KOPT-K1 (cell line): ENCODE measurements around the gene AGBL4.

Experiments
- H3K27ac ChIP-seq: fragments of 200-600 bp; sonication (generic); 2 replicates; pipeline ENCODE4 v1.5.1; 2016; ENCODE audit warnings: antibody characterized with exemption, mild to moderate bottlenecking, low read depth, low read length; ENCODE audit not compliant: poor library complexity, severe bottlenecking
- H3K36me3 ChIP-seq: fragments of 200-600 bp; sonication (generic); 2 replicates; pipeline ENCODE4 v1.5.1; 2017; ENCODE audit warnings: antibody characterized with exemption, mild to moderate bottlenecking, low read length, moderate library complexity; ENCODE audit not compliant: insufficient read depth
- H3K9me3 ChIP-seq: fragments of 200-600 bp; sonication (generic); 2 replicates; pipeline ENCODE4 v1.5.1; 2017; ENCODE audit warnings: antibody characterized with exemption, low read length, mild to moderate bottlenecking; ENCODE audit not compliant: insufficient read depth, poor library complexity, severe bottlenecking

AGBL4 gene

DNA sequence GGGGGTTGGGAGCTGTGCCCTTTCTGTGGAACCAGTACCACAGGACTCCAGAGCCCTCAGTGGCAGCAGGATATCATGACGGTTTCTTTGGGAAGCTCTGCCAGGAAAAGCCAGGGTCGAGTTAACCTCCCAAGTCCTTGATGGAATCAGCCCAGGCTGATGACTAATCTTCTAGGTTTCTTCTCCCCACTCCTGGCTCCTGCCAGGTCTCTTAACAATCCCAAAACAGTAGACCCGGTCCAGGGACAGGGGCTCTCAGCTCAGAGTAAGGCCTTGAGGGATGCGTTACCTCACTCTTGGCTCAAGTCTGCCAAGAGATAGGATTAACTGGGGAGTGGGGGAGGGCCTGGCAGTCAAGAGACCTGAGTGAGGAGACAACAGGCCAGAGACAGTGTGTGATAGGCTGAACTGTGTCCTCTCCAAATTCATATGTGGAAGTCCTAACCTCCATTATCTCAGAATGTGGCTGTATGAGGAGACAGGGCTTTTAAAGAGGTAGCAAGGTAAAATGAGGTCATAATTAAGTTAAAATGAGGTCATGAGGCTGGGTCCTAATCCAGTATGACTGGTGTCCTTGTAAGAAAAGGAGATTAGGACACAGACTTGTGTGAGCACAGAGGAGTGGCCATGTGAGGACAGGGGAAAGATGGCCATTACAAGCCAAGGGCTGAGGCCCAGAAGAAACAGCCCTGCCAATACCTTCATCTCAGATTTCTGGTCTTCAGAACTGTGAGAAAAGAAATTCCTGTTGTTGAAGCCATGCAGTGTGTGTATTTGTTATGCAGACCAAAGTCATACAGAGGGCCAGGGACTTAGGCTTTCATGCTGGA is 1342.1 kb downstream of the AGBL4 start:
- H3K9me3 ChIP-seq = no peaks in the 10 kb centered on the region
- no peak overlapping the region for H3K27ac ChIP-seq
- no peaks in the 10 kb centered on the region for H3K36me3 ChIP-seq

DNA sequence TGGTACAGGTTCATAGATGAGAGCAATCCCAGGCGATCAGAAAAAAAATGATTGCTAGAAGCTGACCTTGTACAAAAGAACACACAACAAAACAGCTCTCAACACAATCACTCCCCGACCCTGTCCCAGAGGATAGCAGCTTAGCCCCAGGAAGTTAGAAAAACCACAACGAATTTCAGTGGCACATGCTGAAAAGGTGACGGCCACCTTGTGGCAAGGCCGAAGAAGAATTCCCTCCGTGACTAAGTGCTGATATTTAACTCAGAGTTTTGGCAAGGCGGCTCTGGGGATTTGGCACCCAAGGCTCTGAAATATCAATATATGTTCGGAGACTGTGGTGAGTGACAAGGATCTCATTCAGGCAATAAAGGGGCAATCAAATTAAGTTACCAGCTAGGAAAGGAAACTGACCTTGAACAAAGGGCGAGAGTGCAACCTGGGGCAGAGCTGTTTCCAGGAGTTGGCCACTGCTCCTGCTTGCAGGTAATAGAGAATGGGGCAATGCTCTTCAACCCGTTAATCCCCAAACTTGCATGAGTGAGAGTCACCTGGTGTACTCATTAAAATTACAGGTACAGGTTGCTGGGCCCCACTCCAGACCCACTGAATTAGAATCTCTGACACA is 1343.2 kb downstream of the AGBL4 start:
- H3K36me3 ChIP-seq = no peaks in the 10 kb centered on the region
- H3K9me3 ChIP-seq = no peaks in the 10 kb centered on the region
- no peak overlapping the region for H3K27ac ChIP-seq

GRCh38 chr1:48679859-48680258 is 1343.9 kb downstream of the AGBL4 start:
- Histone ChIP-seq H3K36me3 (no peaks in the 10 kb centered on the region), H3K9me3 (no peaks in the 10 kb centered on the region), H3K27ac (no peak overlapping the region)

GRCh38 chr1:48678710-48679505 is 1344.8 kb downstream of the AGBL4 start:
- Histone ChIP-seq H3K9me3 (no peaks in the 10 kb centered on the region), H3K36me3 (no peaks in the 10 kb centered on the region)

GRCh38 chr1:48677306-48678287 is 1346.2 kb downstream of the AGBL4 start:
- H3K9me3 ChIP-seq = no peaks in the 10 kb centered on the region
- no peaks in the 10 kb centered on the region for H3K36me3 ChIP-seq
- no peak overlapping the region for H3K27ac ChIP-seq

More at GRCh38 chr1:48678710-48679505, 1344.8 kb downstream of the AGBL4 start:
- H3K27ac ChIP-seq = no peak overlapping the region

DNA sequence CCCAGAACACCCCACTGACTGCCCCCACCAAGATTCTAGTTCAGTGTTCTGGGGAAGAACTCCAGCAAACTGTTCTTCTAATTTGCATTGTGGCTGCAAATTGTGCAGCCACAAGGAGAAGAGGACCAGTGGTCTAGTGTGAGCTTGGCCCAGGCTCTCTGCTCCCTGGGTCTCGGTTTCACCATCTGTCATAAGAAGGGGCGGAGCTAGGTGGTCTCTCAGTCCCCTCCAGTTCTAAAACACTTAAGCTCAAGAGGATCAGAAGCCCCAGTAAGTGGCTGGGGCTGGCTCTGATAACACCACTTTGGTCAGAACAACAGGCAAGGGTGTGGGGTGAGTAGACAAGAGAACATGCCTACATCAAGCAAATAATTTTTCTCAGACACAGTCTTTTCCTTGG is 1346.9 kb downstream of the AGBL4 start:
- no peak overlapping the region for H3K27ac ChIP-seq
- no peaks in the 10 kb centered on the region for H3K36me3 ChIP-seq
- no peaks in the 10 kb centered on the region for H3K9me3 ChIP-seq

DNA sequence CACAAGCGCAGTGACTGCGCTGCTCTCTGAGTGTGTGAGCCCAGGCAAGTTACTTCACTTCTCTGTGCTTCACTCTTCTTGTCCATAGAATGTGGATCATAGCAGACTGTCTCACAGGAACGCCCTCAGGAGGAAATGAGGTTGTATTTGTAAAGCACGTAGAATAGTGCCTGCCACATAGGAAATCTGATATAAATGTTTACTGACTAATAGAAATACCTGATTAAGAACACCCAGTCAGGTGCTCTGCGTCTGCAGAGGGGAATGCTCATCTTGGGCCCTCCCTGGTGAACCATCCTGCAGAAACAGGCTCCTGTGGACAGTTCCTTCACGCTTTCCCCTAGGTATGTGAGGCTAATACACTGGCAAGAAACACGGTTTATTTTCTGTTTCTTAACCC is 1347.4 kb downstream of the AGBL4 start:
- Histone ChIP-seq H3K27ac (no peak overlapping the region), H3K36me3 (no peaks in the 10 kb centered on the region), H3K9me3 (no peaks in the 10 kb centered on the region)

GRCh38 chr1:48675251-48675650 is 1348.5 kb downstream of the AGBL4 start:
- no peak overlapping the region for H3K27ac ChIP-seq
- H3K36me3 ChIP-seq = no peaks in the 10 kb centered on the region
- H3K9me3 ChIP-seq = no peaks in the 10 kb centered on the region

- H3K9me3 ChIP-seq = no peaks in the 10 kb centered on the region
- H3K36me3 ChIP-seq = no peaks in the 10 kb centered on the region
- H3K27ac ChIP-seq = no peak overlapping the region
Observed at GRCh38 chr1:48674641-48675040, 1349.1 kb downstream of the AGBL4 start.

DNA sequence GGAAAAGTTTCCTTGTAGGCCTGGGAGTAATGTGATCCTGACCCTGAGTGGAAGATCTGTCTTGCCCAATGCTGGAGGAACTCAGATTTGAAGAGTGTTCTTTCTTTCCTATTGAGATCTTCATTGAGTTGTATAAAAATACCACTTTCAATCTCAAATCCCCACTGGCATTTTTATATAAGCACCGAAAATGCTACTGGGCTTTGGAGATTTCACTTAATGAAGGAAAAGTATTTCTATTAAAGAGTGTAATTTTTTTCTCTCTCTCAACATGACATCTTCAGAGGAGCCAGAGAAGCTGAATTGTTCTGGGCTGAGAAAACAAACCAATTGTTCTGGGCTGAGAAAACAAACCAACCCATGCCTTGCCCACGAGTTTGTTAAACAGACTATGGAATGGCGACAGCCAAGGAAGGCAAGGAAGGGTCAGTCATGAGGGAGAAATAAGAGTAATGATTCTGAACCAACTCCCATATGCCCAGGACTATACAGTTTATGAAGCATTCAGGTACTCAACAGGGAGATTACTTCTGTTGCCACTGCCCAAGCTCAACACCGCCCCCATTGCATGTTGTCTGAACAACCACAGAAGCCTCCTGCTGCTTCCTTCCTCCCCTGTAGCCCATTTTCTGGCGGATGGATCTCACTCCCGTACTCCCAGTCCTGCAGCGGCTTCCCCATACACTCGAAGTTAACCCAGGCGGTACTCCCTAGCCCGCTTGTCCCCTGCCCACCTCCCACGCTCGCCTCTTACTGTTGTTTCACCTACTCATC is 1350.2 kb downstream of the AGBL4 start:
- Histone ChIP-seq H3K36me3 (no peaks in the 10 kb centered on the region), H3K27ac (no peak overlapping the region), H3K9me3 (no peaks in the 10 kb centered on the region)

- Histone ChIP-seq H3K36me3 (no peaks in the 10 kb centered on the region), H3K27ac (no peak overlapping the region), H3K9me3 (no peaks in the 10 kb centered on the region)
Observed at GRCh38 chr1:48671578-48671977, 1352.2 kb downstream of the AGBL4 start.

GRCh38 chr1:48670234-48671020 is 1353.3 kb downstream of the AGBL4 start:
- H3K27ac ChIP-seq = no peak overlapping the region
- H3K9me3 ChIP-seq = no peaks in the 10 kb centered on the region
- H3K36me3 ChIP-seq = no peaks in the 10 kb centered on the region

DNA sequence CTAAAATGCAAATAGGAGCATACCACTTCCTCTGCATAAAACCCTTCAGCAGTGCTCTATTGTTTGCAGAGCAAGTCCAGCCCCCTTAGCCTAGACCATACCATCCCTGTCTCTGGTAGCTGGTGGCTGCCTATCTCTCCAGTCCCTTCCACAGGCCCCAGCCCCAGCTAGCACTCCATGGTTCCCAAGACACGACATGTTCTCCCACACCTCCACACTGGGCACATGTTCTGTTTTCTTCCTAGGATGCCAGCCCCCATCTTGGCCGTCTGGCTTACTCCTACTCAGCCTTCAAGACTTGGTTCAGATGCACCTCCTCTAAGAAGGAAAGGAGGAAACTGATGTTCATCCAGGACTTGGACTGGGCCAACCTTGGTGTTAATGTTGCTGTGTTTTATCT is 1355.4 kb downstream of the AGBL4 start:
- Histone ChIP-seq H3K27ac (no peak overlapping the region), H3K9me3 (no peaks in the 10 kb centered on the region)

More for the DNA sequence above, 1355.4 kb downstream of the AGBL4 start:
- H3K36me3 ChIP-seq = no peaks in the 10 kb centered on the region
